GM12874 (cell line): ENCODE measurements around the gene PTPN4.

Experiments
- CTCF ChIP-seq: IDR thresholded peaks from 2 replicates; pipeline ENCODE4 v1.5.1; 2011; ENCODE audit warnings: low read depth, mild to moderate bottlenecking, control low read depth, low read length, moderate library complexity; ENCODE audit not compliant: insufficient read depth

The PTPN4 gene

GRCh38 chr2:119996148-119996547 lies 236.4 kb downstream of the PTPN4 start:
- no peak for TF ChIP-seq CTCF

- no peak for TF ChIP-seq CTCF
Measured at GRCh38 chr2:120001471-120001870, 241.7 kb downstream of the PTPN4 start.

DNA sequence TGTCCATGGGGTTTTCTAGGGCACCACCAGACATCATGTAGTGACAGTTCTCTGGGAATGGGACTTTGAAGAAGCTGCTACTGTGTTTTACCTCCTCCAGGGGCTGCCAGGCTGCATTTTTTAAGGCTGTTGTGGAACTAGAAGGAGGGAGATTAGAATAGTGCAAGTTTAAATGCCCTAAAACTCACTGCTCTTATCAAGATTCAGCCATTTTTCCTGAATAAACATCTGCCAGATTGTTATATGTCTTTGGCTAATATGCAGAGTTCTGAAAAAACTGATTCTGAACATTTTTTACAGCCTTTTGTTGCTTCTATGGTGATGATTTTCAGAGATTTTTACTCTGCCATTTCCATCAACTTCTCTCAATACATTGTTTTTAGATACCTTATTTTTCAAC lies 244.5 kb downstream of the PTPN4 start:
- TF ChIP-seq CTCF: no peak

DNA sequence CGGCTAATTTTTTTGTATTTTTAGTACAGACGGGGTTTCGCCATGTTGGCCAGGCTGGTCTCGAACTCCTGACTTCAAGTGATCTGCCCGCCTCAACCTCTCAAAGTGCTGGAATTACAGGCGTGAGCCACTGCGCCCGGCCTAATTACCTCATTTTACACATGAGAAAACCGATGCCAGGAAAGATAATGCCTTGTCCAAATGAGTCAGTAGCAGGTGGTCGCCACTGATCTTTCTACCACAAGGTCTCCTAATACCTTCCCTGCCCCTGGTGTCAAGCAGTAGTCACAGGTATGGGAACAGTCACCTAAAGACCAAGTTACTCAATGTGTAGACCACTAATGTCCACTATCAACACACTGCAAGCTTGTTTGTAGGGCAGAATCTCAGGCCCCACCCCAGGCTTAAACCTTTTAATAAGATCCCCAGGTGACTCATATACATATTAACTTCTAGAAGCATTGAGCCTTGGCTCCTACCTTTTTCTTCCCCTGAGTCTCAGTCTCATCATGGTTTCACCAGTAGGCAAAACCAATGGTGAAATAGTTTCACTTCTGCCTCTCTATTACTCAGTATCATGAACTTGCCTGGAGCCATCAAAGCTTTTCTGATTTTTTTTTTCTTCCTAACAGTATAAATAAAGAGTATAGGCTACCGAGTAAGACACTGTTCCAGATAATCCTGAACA lies 246.3 kb downstream of the PTPN4 start:
- no peak for TF ChIP-seq CTCF

- TF ChIP-seq CTCF: no peak
Measured at GRCh38 chr2:120007851-120008250, 248.1 kb downstream of the PTPN4 start.

GRCh38 chr2:120012363-120012762 lies 252.6 kb downstream of the PTPN4 start:
- TF ChIP-seq CTCF: no peak

DNA sequence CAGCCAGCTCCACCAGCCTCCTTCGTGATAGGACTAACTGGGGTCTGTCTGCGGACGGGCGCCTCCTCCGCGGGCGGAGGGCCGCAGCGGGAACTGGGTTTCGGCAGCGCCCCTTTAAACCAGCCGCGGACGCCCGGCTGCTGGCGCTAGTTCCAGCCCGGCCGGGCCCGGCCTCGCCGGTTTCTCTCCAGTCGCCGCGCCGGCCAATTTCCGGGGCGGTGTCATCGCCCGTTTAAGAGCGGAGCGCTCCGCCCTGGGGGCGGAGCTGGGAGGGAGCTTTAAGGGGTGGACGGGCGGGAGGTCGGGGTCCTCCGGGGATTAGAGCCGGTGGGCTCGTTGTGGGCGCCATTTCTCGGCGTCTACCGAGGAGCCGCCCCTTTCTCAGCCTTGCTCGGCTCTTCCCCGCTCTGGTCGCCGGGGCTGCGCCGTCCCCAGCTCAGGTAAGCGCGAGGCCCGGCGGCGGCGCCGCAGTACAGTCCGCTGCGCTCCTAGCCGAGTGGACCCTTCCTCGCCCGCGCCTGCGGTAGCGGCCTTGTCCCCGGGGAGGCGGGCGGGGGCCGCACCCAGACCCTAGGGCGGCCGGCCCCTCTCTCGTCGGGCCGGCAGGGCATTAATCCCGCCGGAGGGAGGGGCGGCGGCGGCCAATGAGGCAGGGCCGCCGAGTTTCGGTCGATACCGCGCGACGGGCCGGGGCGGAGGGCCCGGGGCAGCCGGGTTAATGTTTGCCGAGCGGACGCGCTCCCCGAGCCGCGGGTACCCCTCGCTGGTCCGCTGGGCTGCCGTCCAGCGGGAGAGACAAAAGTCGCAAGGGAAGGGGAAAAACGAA lies 253.3 kb downstream of the PTPN4 start, which contains the start of gene EPB41L5:
Gene EPB41L5, plus strand, starts transcription at position 307 of the 826 bp plus-strand sequence. CDS start 6,008 bp downstream, outside the sequence.
- TF ChIP-seq CTCF: no peak
